ENCODE results near the gene ISY1. TPM values are rescaled to one million over a fixed set of nuclear protein-coding genes. Genes with fewer than 3 reads are reported as not detected.
A peak's percentile ranks its signal among the peaks of the same experiment; 100 is the strongest.
"Not testable (repeated sequence)": the region's sequence is repeated elsewhere in the genome, so short reads cannot be mapped to it uniquely, and the experiment has no call there.

ISY1 gene
- total RNA-seq, 1 experiment from 2014 or later = 43.6 TPM

DNA sequence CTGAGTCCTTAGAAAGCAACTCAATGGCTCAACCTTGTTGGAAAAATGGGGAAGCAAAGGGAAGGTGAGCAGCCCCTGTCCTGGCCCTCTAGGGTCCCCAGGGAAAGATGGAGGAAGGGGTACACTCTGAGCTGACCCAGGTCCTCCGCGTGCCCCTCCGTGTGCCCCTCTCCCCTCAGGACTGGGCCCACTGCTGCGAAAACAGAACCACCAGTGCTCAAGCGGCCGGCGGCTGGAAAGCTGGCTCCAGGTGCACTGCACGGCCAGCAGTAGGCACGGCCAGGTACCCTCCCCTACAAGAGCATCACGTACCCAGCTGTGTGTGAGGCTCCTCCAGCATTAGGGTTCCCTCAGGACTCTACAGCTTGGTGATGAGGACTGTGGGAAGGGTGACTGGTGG is 65.6 kb downstream of the ISY1 start:
- H3K36me3 ChIP-seq (ENCODE audit: control insufficient read depth in 1 of 2, insufficient read depth in 2 of 2, low read length in 2 of 2) = peaks cover 0 to 4% of the 10 kb centered on the region in 2 experiments; a peak in 2 of 4 replicates
- no peak overlapping the region for H3K9ac ChIP-seq (ENCODE audit: low read length)
- no peaks in the 10 kb centered on the region for H4K20me1 ChIP-seq (ENCODE audit: insufficient read depth)
- DNase-seq (ENCODE audit: low read depth, low spot score) = no peak
- ChIA-PET RAD21 (ENCODE audit: low non-redundant PET in 1 of 2, low total read pairs in 2 of 2, uncharacterized antibody in 2 of 2, unreplicated experiment in 2 of 2) (no interaction called here), POLR2A (no interaction called here), CTCF (no interaction called here)
- H3K4me3 ChIP-seq (replicated peaks in 1 of 2; ENCODE audit: low read depth in 1 of 2, low read length in 2 of 2) = no peak overlapping the region
- H2AFZ ChIP-seq (ENCODE audit: low read depth, low read length, poor library complexity, severe bottlenecking) = no peak overlapping the region
- H3K79me2 ChIP-seq (ENCODE audit: insufficient read depth, low read length) = no peaks in the 10 kb centered on the region
- TF ChIP-seq YY1 (IDR thresholded peaks at IDR 0.05; ENCODE audit: extremely low read depth, insufficient replicate concordance, low read depth, low read length) (no peak), CTCF (IDR thresholded peaks at IDR 0.05 in 2 of 3, conservative IDR thresholded peaks at IDR 0.05 in 1 of 3; ENCODE audit: borderline replicate concordance in 1 of 3, insufficient read depth in 1 of 3, low read depth in 2 of 3, low read length in 2 of 3) (no peak), MAX (IDR thresholded peaks at IDR 0.05) (no peak), CEBPB (IDR thresholded peaks at IDR 0.05; ENCODE audit: low read depth) (no peak), POLR2A (IDR thresholded peaks at IDR 0.05; ENCODE audit: borderline replicate concordance, extremely low read depth, insufficient read depth, insufficient read length) (no peak), CBX3 (IDR thresholded peaks at IDR 0.05; ENCODE audit: low read depth) (no peak), EZH2 (IDR thresholded peaks at IDR 0.05) (no peak), EGR1 (IDR thresholded peaks at IDR 0.05; ENCODE audit: low read depth) (no peak), RAD21 (IDR thresholded peaks at IDR 0.05; ENCODE audit: low read depth) (no peak), POLR2AphosphoS5 (IDR thresholded peaks at IDR 0.05; ENCODE audit: low read depth, low read length) (no peak), JUND (IDR thresholded peaks at IDR 0.05) (no peak), SP1 (IDR thresholded peaks at IDR 0.05; ENCODE audit: low read depth) (no peak), ZFX (IDR thresholded peaks at IDR 0.05) (no peak), ATF3 (IDR thresholded peaks at IDR 0.05) (no peak), ELF1 (IDR thresholded peaks at IDR 0.05; ENCODE audit: borderline replicate concordance, low read depth) (no peak), SIN3A (IDR thresholded peaks at IDR 0.05; ENCODE audit: low read depth) (no peak), EZH2phosphoT487 (IDR thresholded peaks at IDR 0.05; ENCODE audit: borderline replicate concordance) (no peak)
- intact Hi-C loops (cut with micrococcal nuclease) = no loop called here
- no peaks in the 10 kb centered on the region for H3K4me1 ChIP-seq (ENCODE audit: control insufficient read depth in 1 of 2, insufficient read depth in 2 of 2, low read length in 2 of 2)
- no peaks in the 10 kb centered on the region for H3K9me2 ChIP-seq (ENCODE audit: insufficient read depth)
- H3K4me2 ChIP-seq (ENCODE audit: low read length) = no peak overlapping the region
- ATAC-seq = no peak
- no peaks in the 10 kb centered on the region for H3K9me3 ChIP-seq (ENCODE audit: control insufficient read depth in 1 of 2, insufficient read depth in 1 of 2, low read depth in 1 of 2, low read length in 2 of 2)
- BruUV-seq (replicated peaks) = no TSS peak
- no peaks in the 10 kb centered on the region for H3K27me3 ChIP-seq (ENCODE audit: insufficient read depth, low read length)
- no peak overlapping the region for H3K27ac ChIP-seq (ENCODE audit: low read depth, low read length)

DNA sequence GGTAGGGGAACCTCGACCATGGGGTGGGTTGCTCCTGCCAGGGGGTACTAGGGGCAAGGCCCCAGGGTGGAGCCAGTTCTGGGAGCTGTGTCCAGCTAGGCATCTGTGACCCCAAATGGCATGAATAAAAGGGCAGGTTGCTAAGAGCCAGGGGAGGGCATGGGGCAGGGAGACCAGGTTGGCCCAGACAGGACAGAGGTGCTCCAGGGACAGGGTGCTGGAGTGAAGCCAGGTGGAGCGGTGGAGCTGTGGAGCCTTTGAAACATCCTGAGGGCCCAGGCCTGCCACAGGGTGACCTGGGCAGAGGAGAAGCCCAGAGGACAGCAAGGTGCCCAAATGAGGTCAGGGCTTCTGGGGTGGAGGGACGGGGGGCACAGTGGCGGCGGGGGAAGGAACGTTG is 72.6 kb downstream of the ISY1 start:
- H4K20me1 ChIP-seq (ENCODE audit: insufficient read depth); intact Hi-C loops (cut with micrococcal nuclease); POLR2A ChIA-PET; H3K4me3 ChIP-seq (replicated peaks in 1 of 2; ENCODE audit: low read depth in 1 of 2, low read length in 2 of 2); CTCF ChIA-PET; H3K9me2 ChIP-seq (ENCODE audit: insufficient read depth); H3K36me3 ChIP-seq (ENCODE audit: control insufficient read depth in 1 of 2, insufficient read depth in 2 of 2, low read length in 2 of 2); H3K79me2 ChIP-seq (ENCODE audit: insufficient read depth, low read length); H3K4me2 ChIP-seq (ENCODE audit: low read length); H3K9ac ChIP-seq (ENCODE audit: low read length); H2AFZ ChIP-seq (ENCODE audit: low read depth, low read length, poor library complexity, severe bottlenecking); BruUV-seq (replicated peaks); H3K9me3 ChIP-seq (ENCODE audit: control insufficient read depth in 1 of 2, insufficient read depth in 1 of 2, low read depth in 1 of 2, low read length in 2 of 2); DNase-seq (ENCODE audit: low read depth, low spot score); H3K4me1 ChIP-seq (ENCODE audit: control insufficient read depth in 1 of 2, insufficient read depth in 2 of 2, low read length in 2 of 2); H3K27ac ChIP-seq (ENCODE audit: low read depth, low read length); RAD21 ChIA-PET (ENCODE audit: low non-redundant PET in 1 of 2, low total read pairs in 2 of 2, uncharacterized antibody in 2 of 2, unreplicated experiment in 2 of 2); H3K27me3 ChIP-seq (ENCODE audit: insufficient read depth, low read length): not testable (repeated sequence)
- ATAC-seq = peak; percentile 28

DNA sequence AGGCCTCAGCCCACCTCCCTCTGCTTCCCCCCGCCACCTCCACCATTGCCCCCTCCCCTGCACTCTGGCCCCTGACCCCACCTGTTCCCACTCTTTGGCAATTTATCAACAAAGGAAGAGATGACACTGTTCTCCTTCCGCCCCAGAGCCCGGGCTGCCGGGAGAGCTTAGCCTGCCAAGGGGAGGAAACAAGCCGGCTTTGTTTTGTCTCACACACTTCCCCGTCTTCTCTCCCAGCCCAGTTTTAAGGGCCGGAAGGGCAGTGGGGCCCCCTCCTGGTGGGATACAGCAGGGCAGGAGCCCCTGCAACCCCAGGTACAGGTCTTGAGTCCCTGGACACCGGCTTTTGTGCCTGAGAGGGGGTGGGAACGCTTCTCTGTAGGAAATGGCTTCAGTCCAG is 73.0 kb downstream of the ISY1 start:
- H3K79me2 ChIP-seq (ENCODE audit: insufficient read depth, low read length); H3K4me1 ChIP-seq (ENCODE audit: control insufficient read depth in 1 of 2, insufficient read depth in 2 of 2, low read length in 2 of 2); CTCF ChIA-PET; H3K27ac ChIP-seq (ENCODE audit: low read depth, low read length); H3K9me3 ChIP-seq (ENCODE audit: control insufficient read depth in 1 of 2, insufficient read depth in 1 of 2, low read depth in 1 of 2, low read length in 2 of 2); H3K27me3 ChIP-seq (ENCODE audit: insufficient read depth, low read length); DNase-seq (ENCODE audit: low read depth, low spot score); H3K9ac ChIP-seq (ENCODE audit: low read length); H3K4me3 ChIP-seq (replicated peaks in 1 of 2; ENCODE audit: low read depth in 1 of 2, low read length in 2 of 2); H2AFZ ChIP-seq (ENCODE audit: low read depth, low read length, poor library complexity, severe bottlenecking); H4K20me1 ChIP-seq (ENCODE audit: insufficient read depth); BruUV-seq (replicated peaks); H3K36me3 ChIP-seq (ENCODE audit: control insufficient read depth in 1 of 2, insufficient read depth in 2 of 2, low read length in 2 of 2); POLR2A ChIA-PET; intact Hi-C loops (cut with micrococcal nuclease); H3K9me2 ChIP-seq (ENCODE audit: insufficient read depth); RAD21 ChIA-PET (ENCODE audit: low non-redundant PET in 1 of 2, low total read pairs in 2 of 2, uncharacterized antibody in 2 of 2, unreplicated experiment in 2 of 2); H3K4me2 ChIP-seq (ENCODE audit: low read length): not testable (repeated sequence)
- peak; percentile 92 for ATAC-seq

Data from HCT116 (cell line).